ENCODE data around the gene LUZP1.

The LUZP1 gene

GRCh38 chr1:23080885-23081284 lies 87.8 kb downstream of the LUZP1 start:
- H3K4me3 ChIP-seq (ENCODE audit: insufficient read length, low read depth): no peak overlapping the region
- H3K9me3 ChIP-seq (ENCODE audit: insufficient read depth, low read length): no peaks in the 10 kb centered on the region
- TF ChIP-seq SUZ12 (IDR thresholded peaks at IDR 0.05; ENCODE audit: extremely low read depth, insufficient read depth, insufficient read length): no peak
- H3K9ac ChIP-seq (ENCODE audit: insufficient read length, low read depth): no peak overlapping the region
- no peaks in the 10 kb centered on the region for H3K27me3 ChIP-seq (ENCODE audit: insufficient read depth, insufficient read length)
- no peaks in the 10 kb centered on the region for H3K4me1 ChIP-seq (ENCODE audit: insufficient read depth, insufficient read length)
- no peak for DNase-seq (ENCODE audit: low read depth, low spot score)
- H3K36me3 ChIP-seq (ENCODE audit: insufficient read depth, insufficient read length, low read length): peaks cover 91% of the 10 kb centered on the region

GRCh38 chr1:23079025-23079424 lies 89.6 kb downstream of the LUZP1 start:
- DNase-seq (ENCODE audit: low read depth, low spot score): no peak
- Histone ChIP-seq H3K36me3 (ENCODE audit: insufficient read depth, insufficient read length, low read length) (peaks cover 83% of the 10 kb centered on the region), H3K4me3 (ENCODE audit: insufficient read length, low read depth) (no peak overlapping the region), H3K4me1 (ENCODE audit: insufficient read depth, insufficient read length) (no peaks in the 10 kb centered on the region), H3K9ac (ENCODE audit: insufficient read length, low read depth) (no peak overlapping the region), H3K27me3 (ENCODE audit: insufficient read depth, insufficient read length) (no peaks in the 10 kb centered on the region), H3K9me3 (ENCODE audit: insufficient read depth, low read length) (no peaks in the 10 kb centered on the region)
- TF ChIP-seq YY1 (IDR thresholded peaks at IDR 0.05; ENCODE audit: insufficient read depth, insufficient read length) (no peak), ZNF274 (IDR thresholded peaks at IDR 0.05; ENCODE audit: low read depth, low read length) (no peak), SUZ12 (IDR thresholded peaks at IDR 0.05; ENCODE audit: extremely low read depth, insufficient read depth, insufficient read length) (no peak)

GRCh38 chr1:23074012-23074411 lies 94.6 kb downstream of the LUZP1 start:
- TF ChIP-seq SUZ12 (IDR thresholded peaks at IDR 0.05; ENCODE audit: extremely low read depth, insufficient read depth, insufficient read length) (no peak), YY1 (IDR thresholded peaks at IDR 0.05; ENCODE audit: insufficient read depth, insufficient read length) (no peak), ZNF274 (IDR thresholded peaks at IDR 0.05; ENCODE audit: low read depth, low read length) (no peak)
- peaks cover 77% of the 10 kb centered on the region for H3K36me3 ChIP-seq (ENCODE audit: insufficient read depth, insufficient read length, low read length)
- no peak for DNase-seq (ENCODE audit: low read depth, low spot score)

GRCh38 chr1:23069675-23070074 lies 99.0 kb downstream of the LUZP1 start:
- H3K36me3 ChIP-seq (ENCODE audit: insufficient read depth, insufficient read length, low read length): peaks cover 82% of the 10 kb centered on the region

More at GRCh38 chr1:23074012-23074411, 94.6 kb downstream of the LUZP1 start:
- no peaks in the 10 kb centered on the region for H3K4me1 ChIP-seq (ENCODE audit: insufficient read depth, insufficient read length)
- H3K9ac ChIP-seq (ENCODE audit: insufficient read length, low read depth): no peak overlapping the region
- no peak overlapping the region for H3K4me3 ChIP-seq (ENCODE audit: insufficient read length, low read depth)
- no peaks in the 10 kb centered on the region for H3K9me3 ChIP-seq (ENCODE audit: insufficient read depth, low read length)
- no peaks in the 10 kb centered on the region for H3K27me3 ChIP-seq (ENCODE audit: insufficient read depth, insufficient read length)

GRCh38 chr1:23069149-23069548 lies 99.5 kb downstream of the LUZP1 start:
- H3K9ac ChIP-seq (ENCODE audit: insufficient read length, low read depth): no peak overlapping the region
- no peak for DNase-seq (ENCODE audit: low read depth, low spot score)
- H3K9me3 ChIP-seq (ENCODE audit: insufficient read depth, low read length): no peaks in the 10 kb centered on the region
- H3K4me3 ChIP-seq (ENCODE audit: insufficient read length, low read depth): no peak overlapping the region
- no peaks in the 10 kb centered on the region for H3K4me1 ChIP-seq (ENCODE audit: insufficient read depth, insufficient read length)
- H3K36me3 ChIP-seq (ENCODE audit: insufficient read depth, insufficient read length, low read length): peaks cover 82% of the 10 kb centered on the region
- H3K27me3 ChIP-seq (ENCODE audit: insufficient read depth, insufficient read length): no peaks in the 10 kb centered on the region
- TF ChIP-seq ZNF274 (IDR thresholded peaks at IDR 0.05; ENCODE audit: low read depth, low read length) (no peak), SUZ12 (IDR thresholded peaks at IDR 0.05; ENCODE audit: extremely low read depth, insufficient read depth, insufficient read length) (no peak)

More at GRCh38 chr1:23069675-23070074, 99.0 kb downstream of the LUZP1 start:
- no peak for DNase-seq (ENCODE audit: low read depth, low spot score)
- Histone ChIP-seq H3K4me3 (ENCODE audit: insufficient read length, low read depth) (no peak overlapping the region), H3K27me3 (ENCODE audit: insufficient read depth, insufficient read length) (no peaks in the 10 kb centered on the region), H3K4me1 (ENCODE audit: insufficient read depth, insufficient read length) (no peaks in the 10 kb centered on the region), H3K9me3 (ENCODE audit: insufficient read depth, low read length) (no peaks in the 10 kb centered on the region), H3K9ac (ENCODE audit: insufficient read length, low read depth) (no peak overlapping the region)
- TF ChIP-seq ZNF274 (IDR thresholded peaks at IDR 0.05; ENCODE audit: low read depth, low read length) (no peak), SUZ12 (IDR thresholded peaks at IDR 0.05; ENCODE audit: extremely low read depth, insufficient read depth, insufficient read length) (no peak), YY1 (IDR thresholded peaks at IDR 0.05; ENCODE audit: insufficient read depth, insufficient read length) (no peak)

- no peak overlapping the region for H3K9ac ChIP-seq (ENCODE audit: insufficient read length, low read depth)
- no peaks in the 10 kb centered on the region for H3K9me3 ChIP-seq (ENCODE audit: insufficient read depth, low read length)
- H3K27me3 ChIP-seq (ENCODE audit: insufficient read depth, insufficient read length): no peaks in the 10 kb centered on the region
- no peaks in the 10 kb centered on the region for H3K4me1 ChIP-seq (ENCODE audit: insufficient read depth, insufficient read length)
- H3K4me3 ChIP-seq (ENCODE audit: insufficient read length, low read depth): no peak overlapping the region
- H3K36me3 ChIP-seq (ENCODE audit: insufficient read depth, insufficient read length, low read length): peaks cover 75% of the 10 kb centered on the region
- no peak for DNase-seq (ENCODE audit: low read depth, low spot score)
- TF ChIP-seq YY1 (IDR thresholded peaks at IDR 0.05; ENCODE audit: insufficient read depth, insufficient read length) (no peak), ZNF274 (IDR thresholded peaks at IDR 0.05; ENCODE audit: low read depth, low read length) (no peak)
Observed at GRCh38 chr1:23066075-23066474, 102.6 kb downstream of the LUZP1 start.

- H3K36me3 ChIP-seq (ENCODE audit: insufficient read depth, insufficient read length, low read length): peaks cover 75% of the 10 kb centered on the region
- no peaks in the 10 kb centered on the region for H3K27me3 ChIP-seq (ENCODE audit: insufficient read depth, insufficient read length)
- H3K4me1 ChIP-seq (ENCODE audit: insufficient read depth, insufficient read length): no peaks in the 10 kb centered on the region
- no peak overlapping the region for H3K4me3 ChIP-seq (ENCODE audit: insufficient read length, low read depth)
- H3K9me3 ChIP-seq (ENCODE audit: insufficient read depth, low read length): no peaks in the 10 kb centered on the region
- no peak for DNase-seq (ENCODE audit: low read depth, low spot score)
- TF ChIP-seq YY1 (IDR thresholded peaks at IDR 0.05; ENCODE audit: insufficient read depth, insufficient read length) (no peak), SUZ12 (IDR thresholded peaks at IDR 0.05; ENCODE audit: extremely low read depth, insufficient read depth, insufficient read length) (no peak), ZNF274 (IDR thresholded peaks at IDR 0.05; ENCODE audit: low read depth, low read length) (no peak)
- no peak overlapping the region for H3K9ac ChIP-seq (ENCODE audit: insufficient read length, low read depth)
Observed at GRCh38 chr1:23065385-23065784, 103.3 kb downstream of the LUZP1 start.

GRCh38 chr1:23062271-23062670 lies 106.4 kb downstream of the LUZP1 start:
- Histone ChIP-seq H3K36me3 (ENCODE audit: insufficient read depth, insufficient read length, low read length) (peaks cover 80% of the 10 kb centered on the region), H3K4me3 (ENCODE audit: insufficient read length, low read depth) (no peak overlapping the region), H3K27me3 (ENCODE audit: insufficient read depth, insufficient read length) (no peaks in the 10 kb centered on the region), H3K4me1 (ENCODE audit: insufficient read depth, insufficient read length) (no peaks in the 10 kb centered on the region), H3K9me3 (ENCODE audit: insufficient read depth, low read length) (no peaks in the 10 kb centered on the region), H3K9ac (ENCODE audit: insufficient read length, low read depth) (no peak overlapping the region)
- TF ChIP-seq YY1 (IDR thresholded peaks at IDR 0.05; ENCODE audit: insufficient read depth, insufficient read length): no peak
- TF ChIP-seq ZNF274 (IDR thresholded peaks at IDR 0.05; ENCODE audit: low read depth, low read length): no peak
- no peak for TF ChIP-seq SUZ12 (IDR thresholded peaks at IDR 0.05; ENCODE audit: extremely low read depth, insufficient read depth, insufficient read length)
- no peak for DNase-seq (ENCODE audit: low read depth, low spot score)
